SKM-1 treated with dmso at 0.1 percent for 144 hours (cell line): ENCODE results near the gene IL4R.

Experiments
- DNase-seq: peaks from one replicate; lab custom pipeline; 2025; ENCODE audit not compliant: unreplicated experiment; lab: John Stamatoyannopoulos, UW

IL4R gene

GRCh38 chr16:27353853-27354252, 40.1 kb downstream of the IL4R start:
- DNase-seq: no peak

GRCh38 chr16:27355610-27356009, 41.8 kb downstream of the IL4R start:
- DNase-seq: peak; percentile 61

GRCh38 chr16:27356794-27357193, 43.0 kb downstream of the IL4R start:
- DNase-seq: no peak

GRCh38 chr16:27359051-27359450, 45.3 kb downstream of the IL4R start:
- no peak for DNase-seq

GRCh38 chr16:27359615-27360014, 45.8 kb downstream of the IL4R start:
- DNase-seq: no peak

GRCh38 chr16:27361987-27362386, 48.2 kb downstream of the IL4R start:
- DNase-seq: no peak

GRCh38 chr16:27362570-27363245, 48.9 kb downstream of the IL4R start:
- no peak for DNase-seq

GRCh38 chr16:27363246-27363632, 49.5 kb downstream of the IL4R start:
- no peak for DNase-seq

GRCh38 chr16:27363797-27364196, 50.0 kb downstream of the IL4R start:
- no peak for DNase-seq

GRCh38 chr16:27364493-27365141, 50.8 kb downstream of the IL4R start:
- no peak for DNase-seq

- DNase-seq: no peak
Observed at GRCh38 chr16:27365142-27366089, 51.6 kb downstream of the IL4R start.

GRCh38 chr16:27366687-27367460, 53.1 kb downstream of the IL4R start:
- no peak for DNase-seq

GRCh38 chr16:27367461-27368357, 53.9 kb downstream of the IL4R start:
- peak; percentile 71 for DNase-seq

- DNase-seq: no peak
Observed at GRCh38 chr16:27368358-27368722, 54.6 kb downstream of the IL4R start.

- DNase-seq: no peak
Observed at GRCh38 chr16:27369806-27370205, 56.0 kb downstream of the IL4R start.

GRCh38 chr16:27370318-27370717, 56.5 kb downstream of the IL4R start:
- no peak for DNase-seq

- no peak for DNase-seq
Observed at GRCh38 chr16:27373312-27373711, 59.5 kb downstream of the IL4R start.

- peak; percentile 16 for DNase-seq
Observed at GRCh38 chr16:27374221-27374803, 60.5 kb downstream of the IL4R start.

GRCh38 chr16:27374804-27375425, 61.1 kb downstream of the IL4R start:
- DNase-seq: peak; percentile 55
